Measurements from ENCODE around the gene BMI1. TPM values are rescaled to one million over a fixed set of nuclear protein-coding genes. Genes with fewer than 3 reads are reported as not detected.
A peak's percentile ranks its signal among the peaks of the same experiment; 100 is the strongest.

BMI1 gene
- total RNA-seq, 1 experiment from 2014 or later = 3.4 TPM

- no peak for TF ChIP-seq ZNF138 (CRISPR knock-in tag; conservative IDR thresholded peaks at IDR 0.05)
- no peak for TF ChIP-seq CDX4 (CRISPR knock-in tag; IDR thresholded peaks at IDR 0.05; ENCODE audit: borderline replicate concordance)
- no peak for TF ChIP-seq ZNF532 (CRISPR knock-in tag; IDR thresholded peaks at IDR 0.05; ENCODE audit: borderline replicate concordance)
- TF ChIP-seq NR3C1 (CRISPR knock-in tag; conservative IDR thresholded peaks at IDR 0.05; ENCODE audit: low read depth) = no peak; the same call in 1 of the 2 replicates
- peak; percentile 48; the same call in 1 of the 2 replicates for TF ChIP-seq PRDM15 (CRISPR knock-in tag; IDR thresholded peaks at IDR 0.05)
- peak; percentile 65 for TF ChIP-seq TP53 (CRISPR knock-in tag; IDR thresholded peaks at IDR 0.05)
- TF ChIP-seq, protein P1, sequence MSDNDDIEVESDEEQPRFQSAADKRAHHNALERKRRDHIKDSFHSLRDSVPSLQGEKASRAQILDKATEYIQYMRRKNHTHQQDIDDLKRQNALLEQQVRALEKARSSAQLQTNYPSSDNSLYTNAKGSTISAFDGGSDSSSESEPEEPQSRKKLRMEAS (CRISPR knock-in tag; IDR thresholded peaks at IDR 0.05) = peak; percentile 95
- TF ChIP-seq GABPB1 (CRISPR knock-in tag; IDR thresholded peaks at IDR 0.05) = no peak
- TF ChIP-seq, protein P2, sequence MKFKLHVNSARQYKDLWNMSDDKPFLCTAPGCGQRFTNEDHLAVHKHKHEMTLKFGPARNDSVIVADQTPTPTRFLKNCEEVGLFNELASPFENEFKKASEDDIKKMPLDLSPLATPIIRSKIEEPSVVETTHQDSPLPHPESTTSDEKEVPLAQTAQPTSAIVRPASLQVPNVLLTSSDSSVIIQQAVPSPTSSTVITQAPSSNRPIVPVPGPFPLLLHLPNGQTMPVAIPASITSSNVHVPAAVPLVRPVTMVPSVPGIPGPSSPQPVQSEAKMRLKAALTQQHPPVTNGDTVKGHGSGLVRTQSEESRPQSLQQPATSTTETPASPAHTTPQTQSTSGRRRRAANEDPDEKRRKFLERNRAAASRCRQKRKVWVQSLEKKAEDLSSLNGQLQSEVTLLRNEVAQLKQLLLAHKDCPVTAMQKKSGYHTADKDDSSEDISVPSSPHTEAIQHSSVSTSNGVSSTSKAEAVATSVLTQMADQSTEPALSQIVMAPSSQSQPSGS (CRISPR knock-in tag; IDR thresholded peaks at IDR 0.05; ENCODE audit: borderline replicate concordance, low read depth) = peak; percentile 24; the same call in 1 of the 2 replicates
- TF ChIP-seq E2F5 (CRISPR knock-in tag; IDR thresholded peaks at IDR 0.05) = peak; percentile 98
- TF ChIP-seq, protein P3, sequence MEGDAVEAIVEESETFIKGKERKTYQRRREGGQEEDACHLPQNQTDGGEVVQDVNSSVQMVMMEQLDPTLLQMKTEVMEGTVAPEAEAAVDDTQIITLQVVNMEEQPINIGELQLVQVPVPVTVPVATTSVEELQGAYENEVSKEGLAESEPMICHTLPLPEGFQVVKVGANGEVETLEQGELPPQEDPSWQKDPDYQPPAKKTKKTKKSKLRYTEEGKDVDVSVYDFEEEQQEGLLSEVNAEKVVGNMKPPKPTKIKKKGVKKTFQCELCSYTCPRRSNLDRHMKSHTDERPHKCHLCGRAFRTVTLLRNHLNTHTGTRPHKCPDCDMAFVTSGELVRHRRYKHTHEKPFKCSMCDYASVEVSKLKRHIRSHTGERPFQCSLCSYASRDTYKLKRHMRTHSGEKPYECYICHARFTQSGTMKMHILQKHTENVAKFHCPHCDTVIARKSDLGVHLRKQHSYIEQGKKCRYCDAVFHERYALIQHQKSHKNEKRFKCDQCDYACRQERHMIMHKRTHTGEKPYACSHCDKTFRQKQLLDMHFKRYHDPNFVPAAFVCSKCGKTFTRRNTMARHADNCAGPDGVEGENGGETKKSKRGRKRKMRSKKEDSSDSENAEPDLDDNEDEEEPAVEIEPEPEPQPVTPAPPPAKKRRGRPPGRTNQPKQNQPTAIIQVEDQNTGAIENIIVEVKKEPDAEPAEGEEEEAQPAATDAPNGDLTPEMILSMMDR (IDR thresholded peaks at IDR 0.05) = no peak
- TF ChIP-seq ZNF396 (CRISPR knock-in tag; IDR thresholded peaks at IDR 0.05; ENCODE audit: borderline replicate concordance) = no peak
- peak; percentile 89; the same call in 1 of the 2 replicates for TF ChIP-seq ATF1 (CRISPR knock-in tag; IDR thresholded peaks at IDR 0.05)
- TF ChIP-seq, protein P4, sequence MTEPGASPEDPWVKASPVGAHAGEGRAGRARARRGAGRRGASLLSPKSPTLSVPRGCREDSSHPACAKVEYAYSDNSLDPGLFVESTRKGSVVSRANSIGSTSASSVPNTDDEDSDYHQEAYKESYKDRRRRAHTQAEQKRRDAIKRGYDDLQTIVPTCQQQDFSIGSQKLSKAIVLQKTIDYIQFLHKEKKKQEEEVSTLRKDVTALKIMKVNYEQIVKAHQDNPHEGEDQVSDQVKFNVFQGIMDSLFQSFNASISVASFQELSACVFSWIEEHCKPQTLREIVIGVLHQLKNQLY (CRISPR knock-in tag; IDR thresholded peaks at IDR 0.05) = no peak
- TF ChIP-seq, protein P5, sequence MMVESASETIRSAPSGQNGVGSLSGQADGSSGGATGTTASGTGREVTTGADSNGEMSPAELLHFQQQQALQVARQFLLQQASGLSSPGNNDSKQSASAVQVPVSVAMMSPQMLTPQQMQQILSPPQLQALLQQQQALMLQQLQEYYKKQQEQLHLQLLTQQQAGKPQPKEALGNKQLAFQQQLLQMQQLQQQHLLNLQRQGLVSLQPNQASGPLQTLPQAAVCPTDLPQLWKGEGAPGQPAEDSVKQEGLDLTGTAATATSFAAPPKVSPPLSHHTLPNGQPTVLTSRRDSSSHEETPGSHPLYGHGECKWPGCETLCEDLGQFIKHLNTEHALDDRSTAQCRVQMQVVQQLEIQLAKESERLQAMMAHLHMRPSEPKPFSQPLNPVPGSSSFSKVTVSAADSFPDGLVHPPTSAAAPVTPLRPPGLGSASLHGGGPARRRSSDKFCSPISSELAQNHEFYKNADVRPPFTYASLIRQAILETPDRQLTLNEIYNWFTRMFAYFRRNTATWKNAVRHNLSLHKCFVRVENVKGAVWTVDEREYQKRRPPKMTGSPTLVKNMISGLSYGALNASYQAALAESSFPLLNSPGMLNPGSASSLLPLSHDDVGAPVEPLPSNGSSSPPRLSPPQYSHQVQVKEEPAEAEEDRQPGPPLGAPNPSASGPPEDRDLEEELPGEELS (CRISPR knock-in tag; IDR thresholded peaks at IDR 0.05) = peak; percentile 86; the same call in 1 of the 2 replicates
- TF ChIP-seq SMAD3 (CRISPR knock-in tag; IDR thresholded peaks at IDR 0.05; ENCODE audit: borderline replicate concordance) = peak; percentile 90
- TF ChIP-seq MXD4 (CRISPR knock-in tag; IDR thresholded peaks at IDR 0.05; ENCODE audit: borderline replicate concordance) = no peak
- TF ChIP-seq ZNF423 (CRISPR knock-in tag; IDR thresholded peaks at IDR 0.05) = no peak
Observed at GRCh38 chr10:22334414-22335172, 13.7 kb downstream of the BMI1 start (continued).
